Liver (tissue), 3 donors: ENCODE measurements around the gene HOXB3.

ENCODE experiments used
- CTCF ChIP-seq: fragments of 150-350 bp; IDR thresholded peaks from 2 replicates; pipeline ENCODE4 v1.5.1; 2017; ENCODE audit warnings: improper control_type of control experiment, low read depth, low read length; ENCODE audit not compliant: missing input control
- HNF4A ChIP-seq, 2 donors: conservative IDR thresholded peaks; 2 replicates each; pipeline ENCODE4 v1.6.1; 2016; ENCODE audit warnings: antibody characterized with exemption in 2 of 2, mild to moderate bottlenecking in 2 of 2
- HNF4G ChIP-seq: IDR thresholded peaks from 2 replicates; pipeline ENCODE4 v1.6.1; 2016; ENCODE audit warnings: antibody characterized with exemption
- NR2F2 ChIP-seq: IDR thresholded peaks from 2 replicates; pipeline ENCODE4 v1.6.1; 2016; ENCODE audit warnings: antibody characterized with exemption
- RAD21 ChIP-seq, 2 donors: IDR thresholded peaks; 2 replicates each; pipeline ENCODE4 v1.6.1; 2016; ENCODE audit warnings: antibody characterized with exemption in 2 of 2, mild to moderate bottlenecking in 2 of 2
- RXRA ChIP-seq, 2 donors: IDR thresholded peaks; 2 replicates each; pipeline ENCODE4 v1.6.1; 2017 to 2018; ENCODE audit warnings: antibody characterized with exemption in 2 of 2, mild to moderate bottlenecking in 1 of 2
- SP1 ChIP-seq: IDR thresholded peaks from 2 replicates; pipeline ENCODE4 v1.6.1; 2018; ENCODE audit warnings: antibody characterized with exemption, mild to moderate bottlenecking
- YY1 ChIP-seq: IDR thresholded peaks from 2 replicates; pipeline ENCODE4 v1.6.1; 2016; ENCODE audit warnings: antibody characterized with exemption, mild to moderate bottlenecking
- ZBTB33 ChIP-seq: IDR thresholded peaks from 2 replicates; pipeline ENCODE4 v1.6.1; 2016; ENCODE audit warnings: antibody characterized with exemption
- TF ChIP-seq, protein P1 (sequence below): IDR thresholded peaks from 2 replicates; pipeline ENCODE4 v1.6.1; 2016; ENCODE audit warnings: antibody characterized with exemption
- donor health status: healthy.
- donor health status: healthy.

- TF ChIP-seq CTCF, result no peak
- TF ChIP-seq, protein P1, sequence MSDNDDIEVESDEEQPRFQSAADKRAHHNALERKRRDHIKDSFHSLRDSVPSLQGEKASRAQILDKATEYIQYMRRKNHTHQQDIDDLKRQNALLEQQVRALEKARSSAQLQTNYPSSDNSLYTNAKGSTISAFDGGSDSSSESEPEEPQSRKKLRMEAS, result no peak
- TF ChIP-seq RXRA (IDR thresholded peaks at IDR 0.05), result no peak
- TF ChIP-seq HNF4A (conservative IDR thresholded peaks at IDR 0.05), result no peak
- no peak for TF ChIP-seq YY1
- TF ChIP-seq NR2F2, result no peak
- no peak for TF ChIP-seq HNF4G
- TF ChIP-seq ZBTB33, result no peak
- no peak for TF ChIP-seq RAD21 (IDR thresholded peaks at IDR 0.05)
- TF ChIP-seq SP1, result no peak
Measured at GRCh38 chr17:48556576-48557401, 33.3 kb downstream of the HOXB3 start.
